MM.1S (cell line): Measurements from ENCODE around the gene OR56A3.

Source experiments
- DNase-seq: peaks from one replicate; pipeline ENCODE4 v3.0.0-alpha.2; 2015
- H2AFZ ChIP-seq: fragments of 300-600 bp; sonication (generic); 2 replicates; pipeline ENCODE4 v1.6.0; 2016; ENCODE audit warnings: antibody characterized with exemption, low read length
- H3F3A ChIP-seq: fragments of 300-600 bp; sonication (generic); 2 replicates; pipeline ENCODE4 v1.6.1; 2016; ENCODE audit warnings: mild to moderate bottlenecking, antibody characterized with exemption, low read length, moderate library complexity, mixed read lengths; ENCODE audit not compliant: insufficient read depth
- H3K27ac ChIP-seq: fragments of 300-600 bp; sonication (generic); 2 replicates; pipeline ENCODE4 v1.5.1; 2016; ENCODE audit warnings: mild to moderate bottlenecking, low read length
- H3K27me3 ChIP-seq: fragments of 300-600 bp; sonication (generic); replicated peaks from 2 replicates; pipeline ENCODE4 v1.6.0; 2016; ENCODE audit warnings: low read length; ENCODE audit not compliant: insufficient read depth
- H3K36me3 ChIP-seq: fragments of 300-600 bp; sonication (generic); replicated peaks from 2 replicates; pipeline ENCODE4 v1.6.1; 2016; ENCODE audit warnings: mild to moderate bottlenecking, low read length, mixed read lengths; ENCODE audit not compliant: insufficient read depth
- H3K4me1 ChIP-seq: fragments of 300-600 bp; sonication (generic); 2 replicates; pipeline ENCODE4 v1.6.1; 2016; ENCODE audit warnings: low read length, mixed read lengths
- H3K4me2 ChIP-seq: fragments of 300-600 bp; sonication (generic); 2 replicates; pipeline ENCODE4 v1.6.0; 2016; ENCODE audit warnings: low read depth, low read length
- H3K4me3 ChIP-seq: fragments of 300-600 bp; sonication (generic); 2 replicates; pipeline ENCODE4 v1.5.1; 2016; ENCODE audit warnings: low read length, mixed read lengths
- H3K79me2 ChIP-seq: fragments of 300-600 bp; sonication (generic); 2 replicates; pipeline ENCODE4 v1.6.1; 2016; ENCODE audit warnings: mixed run types, low read length, mixed read lengths
- H3K9ac ChIP-seq: fragments of 300-600 bp; sonication (generic); 2 replicates; pipeline ENCODE4 v1.6.1; 2016; ENCODE audit warnings: low read length, mixed read lengths
- H3K9me2 ChIP-seq: fragments of 300-600 bp; sonication (generic); replicated peaks from 2 replicates; pipeline ENCODE4 v1.6.1; 2016; ENCODE audit warnings: mild to moderate bottlenecking, low read length, mixed read lengths; ENCODE audit not compliant: insufficient read depth
- H3K9me3 ChIP-seq: fragments of 300-600 bp; sonication (generic); replicated peaks from 2 replicates; pipeline ENCODE4 v1.6.1; 2016; ENCODE audit warnings: mild to moderate bottlenecking, low read length, mixed read lengths; ENCODE audit not compliant: insufficient read depth
- H4K20me1 ChIP-seq: fragments of 300-600 bp; sonication (generic); 2 replicates; pipeline ENCODE4 v1.6.1; 2016; ENCODE audit warnings: mild to moderate bottlenecking, low read length, moderate library complexity, mixed read lengths; ENCODE audit not compliant: insufficient read depth
- EZH2 ChIP-seq: fragments of 300-600 bp; sonication (generic); optimal IDR thresholded peaks from 2 replicates; pipeline ENCODE3; 2017; ENCODE audit warnings: low read depth, mild to moderate bottlenecking, antibody characterized with exemption, low read length, mixed read lengths
- EZH2phosphoT487 ChIP-seq: fragments of 300-600 bp; sonication (generic); IDR thresholded peaks from 2 replicates; pipeline ENCODE4 v1.6.1; 2018; ENCODE audit warnings: antibody characterized with exemption, low read length
- TF ChIP-seq, protein P1 (sequence below): fragments of 300-600 bp; sonication (generic); IDR thresholded peaks from 2 replicates; pipeline ENCODE4 v1.5.1; 2016; ENCODE audit warnings: antibody characterized with exemption, low read length, mixed read lengths

OR56A3 gene

DNA sequence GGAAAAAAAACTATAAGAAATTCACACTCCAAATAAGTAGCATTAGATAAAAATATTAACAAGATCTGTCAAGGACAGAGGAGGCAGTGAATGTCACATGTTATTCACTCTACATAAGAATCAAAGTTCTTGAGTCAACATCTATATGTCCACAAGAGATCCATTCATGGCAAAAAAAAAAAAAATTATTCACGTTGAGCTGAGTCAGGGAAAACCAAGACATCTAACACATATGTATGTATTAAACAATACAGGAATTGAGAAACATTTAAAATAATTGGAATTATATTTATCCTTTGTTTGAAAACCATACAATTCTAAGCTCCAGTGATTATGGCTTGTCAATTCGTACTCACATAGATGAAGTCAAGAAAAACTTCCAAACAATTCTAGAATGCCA lies 24.9 kb downstream of the OR56A3 start:
- Histone ChIP-seq H3K36me3 (no peaks in the 10 kb centered on the region), H3K4me3 (no peak overlapping the region), H3K4me2 (no peak overlapping the region), H3K4me1 (no peaks in the 10 kb centered on the region), H3K27me3 (no peaks in the 10 kb centered on the region), H3F3A (no peaks in the 10 kb centered on the region), H3K9me2 (no peaks in the 10 kb centered on the region), H3K79me2 (no peaks in the 10 kb centered on the region), H4K20me1 (no peaks in the 10 kb centered on the region), H3K9ac (no peak overlapping the region), H3K27ac (no peak overlapping the region), H3K9me3 (no peaks in the 10 kb centered on the region), H2AFZ (no peak overlapping the region)
- TF ChIP-seq, protein P1, sequence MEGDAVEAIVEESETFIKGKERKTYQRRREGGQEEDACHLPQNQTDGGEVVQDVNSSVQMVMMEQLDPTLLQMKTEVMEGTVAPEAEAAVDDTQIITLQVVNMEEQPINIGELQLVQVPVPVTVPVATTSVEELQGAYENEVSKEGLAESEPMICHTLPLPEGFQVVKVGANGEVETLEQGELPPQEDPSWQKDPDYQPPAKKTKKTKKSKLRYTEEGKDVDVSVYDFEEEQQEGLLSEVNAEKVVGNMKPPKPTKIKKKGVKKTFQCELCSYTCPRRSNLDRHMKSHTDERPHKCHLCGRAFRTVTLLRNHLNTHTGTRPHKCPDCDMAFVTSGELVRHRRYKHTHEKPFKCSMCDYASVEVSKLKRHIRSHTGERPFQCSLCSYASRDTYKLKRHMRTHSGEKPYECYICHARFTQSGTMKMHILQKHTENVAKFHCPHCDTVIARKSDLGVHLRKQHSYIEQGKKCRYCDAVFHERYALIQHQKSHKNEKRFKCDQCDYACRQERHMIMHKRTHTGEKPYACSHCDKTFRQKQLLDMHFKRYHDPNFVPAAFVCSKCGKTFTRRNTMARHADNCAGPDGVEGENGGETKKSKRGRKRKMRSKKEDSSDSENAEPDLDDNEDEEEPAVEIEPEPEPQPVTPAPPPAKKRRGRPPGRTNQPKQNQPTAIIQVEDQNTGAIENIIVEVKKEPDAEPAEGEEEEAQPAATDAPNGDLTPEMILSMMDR = no peak
- no peak for TF ChIP-seq EZH2phosphoT487
- no peak for TF ChIP-seq EZH2
- no peak for DNase-seq

DNA sequence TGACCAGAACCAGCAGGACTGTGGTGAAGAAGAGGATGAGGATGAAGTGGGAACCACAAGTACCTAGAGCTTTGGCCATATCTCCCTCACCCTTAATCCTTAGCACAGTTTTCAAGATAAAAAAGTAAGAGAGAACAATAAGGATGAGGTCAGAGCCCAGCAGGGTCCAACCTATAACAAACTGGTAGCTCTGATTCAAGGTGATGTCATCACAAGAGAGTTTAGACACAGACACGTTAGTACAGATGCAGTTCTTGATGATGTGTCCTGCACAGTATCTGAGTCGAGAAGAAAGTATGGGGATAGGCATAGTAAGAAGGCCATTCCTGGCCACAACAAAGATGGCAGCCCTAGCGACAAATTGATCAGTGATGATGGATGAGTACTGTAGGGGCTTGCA lies 25.7 kb downstream of the OR56A3 start:
- no peak overlapping the region for H3K4me2 ChIP-seq
- TF ChIP-seq EZH2phosphoT487 (no peak), EZH2 (no peak)
- TF ChIP-seq, protein P1 = no peak
- H3K9ac ChIP-seq = no peak overlapping the region
- no peak overlapping the region for H3K27ac ChIP-seq
- no peaks in the 10 kb centered on the region for H3K36me3 ChIP-seq
- H3K4me1 ChIP-seq = no peaks in the 10 kb centered on the region
- no peak for DNase-seq
- H2AFZ ChIP-seq = no peak overlapping the region
- H3K27me3 ChIP-seq = no peaks in the 10 kb centered on the region
- no peaks in the 10 kb centered on the region for H4K20me1 ChIP-seq
- no peaks in the 10 kb centered on the region for H3F3A ChIP-seq
- no peak overlapping the region for H3K4me3 ChIP-seq
- no peaks in the 10 kb centered on the region for H3K9me2 ChIP-seq
- no peaks in the 10 kb centered on the region for H3K9me3 ChIP-seq
- H3K79me2 ChIP-seq = no peaks in the 10 kb centered on the region

DNA sequence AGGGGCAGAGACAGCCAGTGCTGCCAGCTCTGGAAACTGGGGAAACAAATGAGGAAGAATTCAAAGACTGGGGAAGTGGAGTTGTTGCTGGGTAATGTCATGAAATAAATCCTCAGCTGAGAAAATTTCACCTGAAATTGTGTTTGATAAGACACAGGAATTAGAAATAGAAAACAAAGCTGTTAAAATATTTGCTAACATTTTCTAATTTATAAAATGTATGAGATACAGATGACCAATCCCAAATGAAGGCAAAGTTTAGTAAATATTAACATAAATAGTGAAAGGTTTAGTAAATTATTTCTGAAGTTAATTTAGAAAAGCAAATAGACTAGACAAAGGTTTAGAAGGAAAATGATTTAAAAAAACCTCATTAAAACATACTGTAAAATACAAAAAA lies 26.3 kb downstream of the OR56A3 start, which contains the start of gene OR56A5:
Gene OR56A5 (minus strand): TSS at position 101 of the 400 bp plus-strand sequence. CDS start 0 bp downstream, at position 101.
- Histone ChIP-seq H3K9ac (no peak within 1 kb of the TSS), H3K9me3 (no peaks in the 10 kb centered on the region), H3F3A (no peaks in the 10 kb centered on the region), H2AFZ (no peak within 1 kb of the TSS), H3K27me3 (no peaks in the 10 kb centered on the region), H3K27ac (no peak within 1 kb of the TSS), H4K20me1 (no peaks in the 10 kb centered on the region), H3K4me1 (no peaks in the 10 kb centered on the region), H3K79me2 (no peaks in the 10 kb centered on the region), H3K4me3 (no peak within 1 kb of the TSS), H3K9me2 (no peaks in the 10 kb centered on the region), H3K36me3 (no peaks in the 10 kb centered on the region), H3K4me2 (no peak within 1 kb of the TSS)
- TF ChIP-seq EZH2phosphoT487 = no peak
- TF ChIP-seq EZH2 = no peak
- TF ChIP-seq, protein P1 = no peak
- DNase-seq = no peak
